ENCODE data around the gene SCN1A.

- no peak for TF ChIP-seq POLR2A (IDR thresholded peaks at IDR 0.05)
- no peak for TF ChIP-seq CTCF (IDR thresholded peaks at IDR 0.05)
Observed at GRCh38 chr2:166070231-166070630, 57.6 kb downstream of the SCN1A start.
